CD14-positive monocyte (primary cell): ENCODE measurements around the gene AMIGO2. TPM values are rescaled to one million over a fixed set of nuclear protein-coding genes. Genes with fewer than 3 reads are reported as not detected.

ENCODE experiments used
- DNase-seq, 3 donors: peaks; one replicate each; pipeline ENCODE4 v3.0.0-alpha.2; 2011 to 2022
- H2AFZ ChIP-seq: 2 replicates; pipeline ENCODE4 v1.6.0; 2012; ENCODE audit warnings: mild to moderate bottlenecking, low read depth, low read length, inconsistent platforms; ENCODE audit not compliant: insufficient read depth, poor library complexity, severe bottlenecking
- H3K27ac ChIP-seq, 2 donors: 1 replicate in 1 of 2; 2 replicates in 1 of 2; pipeline ENCODE4 v1.5.1; 2012 to 2013; ENCODE audit warnings: low read length in 2 of 2, control low read depth in 1 of 2, inconsistent platforms in 1 of 2, low read depth in 1 of 2, mild to moderate bottlenecking in 1 of 2
- H3K27me3 ChIP-seq, 2 donors: one replicate each; pipeline versions ENCODE4 v1.6.0 to v1.6.1; 2011 to 2013; ENCODE audit warnings: low read length in 2 of 2; ENCODE audit not compliant: control insufficient read depth in 2 of 2, insufficient read depth in 2 of 2
- H3K36me3 ChIP-seq, 2 donors: replicated peaks in 1 of 2; 1 replicate in 1 of 2; 2 replicates in 1 of 2; pipeline versions ENCODE4 v1.5.1 to v1.6.1; 2012 to 2013; ENCODE audit warnings: low read length in 2 of 2, control low read depth in 1 of 2, inconsistent platforms in 1 of 2, mild to moderate bottlenecking in 1 of 2; ENCODE audit not compliant: insufficient read depth in 2 of 2, control insufficient read depth in 1 of 2
- H3K4me1 ChIP-seq, 2 donors: 1 replicate in 1 of 2; 2 replicates in 1 of 2; pipeline versions ENCODE4 v1.5.1 to v1.6.1; 2012 to 2013; ENCODE audit warnings: low read length in 2 of 2, control low read depth in 1 of 2, inconsistent platforms in 1 of 2, mild to moderate bottlenecking in 1 of 2, moderate library complexity in 1 of 2; ENCODE audit not compliant: insufficient read depth in 2 of 2, control insufficient read depth in 1 of 2
- H3K4me2 ChIP-seq: replicated peaks from 2 replicates; pipeline ENCODE3; 2012; ENCODE audit warnings: low read length, moderate library complexity, mild to moderate bottlenecking; ENCODE audit not compliant: poor library complexity, severe bottlenecking; ENCODE audit errors: extremely low read depth
- H3K4me3 ChIP-seq, 3 experiments: fragments of 200-600 bp in 1 of 3; sonication (generic) in 1 of 3; replicated peaks in 1 of 3; 1 replicate in 2 of 3; 2 replicates in 1 of 3; pipeline ENCODE4 v1.5.1; 2011 to 2013; ENCODE audit warnings: low read length in 3 of 3, mild to moderate bottlenecking in 3 of 3, control low read depth in 2 of 3, low read depth in 2 of 3, inconsistent platforms in 1 of 3, moderate library complexity in 1 of 3
- H3K79me2 ChIP-seq: 2 replicates; pipeline ENCODE4 v1.6.0; 2012; ENCODE audit warnings: mild to moderate bottlenecking, control low read depth, inconsistent platforms, low read length, moderate library complexity; ENCODE audit not compliant: insufficient read depth
- H3K9ac ChIP-seq: 2 replicates; pipeline ENCODE4 v1.6.0; 2017; ENCODE audit warnings: low read length, mild to moderate bottlenecking; ENCODE audit not compliant: insufficient read depth, poor library complexity, severe bottlenecking
- H3K9me3 ChIP-seq, 2 donors: replicated peaks in 1 of 2; 1 replicate in 1 of 2; 2 replicates in 1 of 2; pipeline versions ENCODE4 v1.5.1 to v1.6.1; 2012 to 2013; ENCODE audit warnings: low read length in 2 of 2, control low read depth in 1 of 2; ENCODE audit not compliant: control insufficient read depth in 1 of 2, insufficient read depth in 1 of 2
- H4K20me1 ChIP-seq: 2 replicates; pipeline ENCODE4 v1.6.0; 2012; ENCODE audit warnings: mild to moderate bottlenecking, low read length, control low read depth, moderate library complexity; ENCODE audit not compliant: insufficient read depth
- H3K27ac Mint-ChIP-seq, 7 donors: one replicate each; pipeline ENCODE4 v1.8.0; 2020; ENCODE audit warnings: mild to moderate bottlenecking in 7 of 7, mixed read lengths in 7 of 7, moderate library complexity in 6 of 7, inconsistent platforms in 2 of 7
- H3K27me3 Mint-ChIP-seq, 3 donors: one replicate each; pipeline ENCODE4 v1.8.0; 2021 to 2022; ENCODE audit warnings: low read depth in 3 of 3, mild to moderate bottlenecking in 3 of 3, mixed read lengths in 3 of 3, moderate library complexity in 3 of 3, inconsistent platforms in 1 of 3
- H3K36me3 Mint-ChIP-seq, 2 donors: one replicate each; pipeline ENCODE4 v1.8.0; 2020; ENCODE audit warnings: mixed read lengths in 2 of 2, inconsistent platforms in 1 of 2, mild to moderate bottlenecking in 1 of 2
- H3K4me1 Mint-ChIP-seq: one replicate; pipeline ENCODE4 v1.8.0; 2020; ENCODE audit warnings: mild to moderate bottlenecking, mixed read lengths
- H3K4me3 Mint-ChIP-seq, 2 donors: one replicate each; pipeline ENCODE4 v1.8.0; 2020; ENCODE audit warnings: mild to moderate bottlenecking in 2 of 2, mixed read lengths in 2 of 2, moderate library complexity in 1 of 2
- H3K9me3 Mint-ChIP-seq, 7 donors: one replicate each; pipeline ENCODE4 v1.8.0; 2020 to 2022; ENCODE audit warnings: mixed read lengths in 7 of 7, mild to moderate bottlenecking in 6 of 7, moderate library complexity in 6 of 7, inconsistent platforms in 2 of 7
- CTCF ChIP-seq: fragments of 200-600 bp; IDR thresholded peaks from one replicate; pipeline ENCODE4 v1.8.0; 2022; ENCODE audit warnings: antibody characterized with exemption, mild to moderate bottlenecking
- WGBS: methylation state at CpG from one replicate; pipeline ENCODE4 v1.1.5; 2013; ENCODE audit warnings: missing lambda C conversion rate; ENCODE audit not compliant: insufficient coverage; 5-methylcytosine and 5-hydroxymethylcytosine counted together
- intact Hi-C, 2 donors: fragments of 100-400 bp; cut with micrococcal nuclease; formaldehyde crosslinking; loops; one replicate each; pipeline versions ENCODE4 v1.15.0 to v1.15.1; 2023
- polyA plus RNA-seq, 3 donors: library from polyadenylated mRNA; depleted of rRNA in 1 of 3; unstranded in 2 of 3; stranded (reverse) in 1 of 3; fragments of 300-500 nt in 2 of 3; fragments of >200 nt in 1 of 3; fragmentation: Illumina TruSeq in 2 of 3; gene quantifications; 1 replicate in 2 of 3; 2 replicates in 1 of 3; pipeline ENCODE4 v1.2.3, GENCODE V29; 2012 to 2021

The AMIGO2 gene
- polyA plus RNA-seq, 3 donors, result 0.14 to 0.77 (median 0.21) TPM

- no peaks in the 10 kb centered on the region for H3K36me3 ChIP-seq
- no peak overlapping the region for H3K9ac ChIP-seq
- no peaks in the 10 kb centered on the region for H4K20me1 ChIP-seq
- H3K79me2 ChIP-seq, result no peaks in the 10 kb centered on the region
- H3K9me3 ChIP-seq, result no peaks in the 10 kb centered on the region
- no peak for TF ChIP-seq CTCF
- Mint-ChIP-seq H3K4me3 (no peak overlapping the region), H3K27ac (no peak overlapping the region), H3K36me3 (no peaks in the 10 kb centered on the region), H3K9me3 (peaks cover 0 to 2% (median 0%) of the 10 kb centered on the region in 7 donors), H3K4me1 (peaks cover 5% of the 10 kb centered on the region), H3K27me3 (peaks cover 12 to 17% (median 13%) of the 10 kb centered on the region in 3 donors)
- intact Hi-C loops, result loop anchor here in 1 of 2 donors (2.0 kb wide), 1 partner anchor 323 kb away; no protein-coding TSS in a partner anchor
- no peak overlapping the region for H2AFZ ChIP-seq
- WGBS, result 100% methylated on average over 1 of the region's 3 CpGs
- H3K27me3 ChIP-seq, result peaks cover 5 to 11% of the 10 kb centered on the region in 2 donors
- H3K27ac ChIP-seq, result no peak overlapping the region
- no peak overlapping the region for H3K4me3 ChIP-seq
- DNase-seq, result no peak
- peaks cover 4% of the 10 kb centered on the region in 2 donors for H3K4me1 ChIP-seq
- no peak overlapping the region for H3K4me2 ChIP-seq
Observed at GRCh38 chr12:47073951-47074350, 5.8 kb downstream of the AMIGO2 start.

- H3K4me3 Mint-ChIP-seq, result no peak overlapping the region
- no peaks in the 10 kb centered on the region for H3K36me3 ChIP-seq
- H3K9me3 ChIP-seq, result no peaks in the 10 kb centered on the region
- H3K9me3 Mint-ChIP-seq, result no peaks in the 10 kb centered on the region
- H3K27ac ChIP-seq, result no peak overlapping the region
- H2AFZ ChIP-seq, result no peak overlapping the region
- no peaks in the 10 kb centered on the region for H3K4me1 Mint-ChIP-seq
- H3K4me1 ChIP-seq, result no peaks in the 10 kb centered on the region
- H3K4me3 ChIP-seq, result no peak overlapping the region
- no peak overlapping the region for H3K4me2 ChIP-seq
- peaks cover 0 to 7% (median 6%) of the 10 kb centered on the region in 3 donors for H3K27me3 Mint-ChIP-seq
- H3K27ac Mint-ChIP-seq, result no peak overlapping the region
- peak; percentile 72 for TF ChIP-seq CTCF
- intact Hi-C loops, result no loop called here
- H4K20me1 ChIP-seq, result no peaks in the 10 kb centered on the region
- DNase-seq, result peak in 2 of 3 donors; percentile 21 to 24
- no peaks in the 10 kb centered on the region for H3K79me2 ChIP-seq
- H3K9ac ChIP-seq, result no peak overlapping the region
- H3K27me3 ChIP-seq, result no peaks in the 10 kb centered on the region
- 80% methylated on average over 2 of the region's 5 CpGs for WGBS
- H3K36me3 Mint-ChIP-seq, result no peaks in the 10 kb centered on the region
Observed at GRCh38 chr12:47071241-47071852, 8.4 kb downstream of the AMIGO2 start.
